CD4-positive, alpha-beta T cell treated with Interleukin-10 for 1 hour (primary cell): ENCODE results near the gene TTLL10.
A peak's percentile ranks its signal among the peaks of the same experiment; 100 is the strongest.

Experiments used
- DNase-seq: peaks from one replicate; pipeline ENCODE4 v3.0.0-alpha.2; 2020

The TTLL10 gene

DNA sequence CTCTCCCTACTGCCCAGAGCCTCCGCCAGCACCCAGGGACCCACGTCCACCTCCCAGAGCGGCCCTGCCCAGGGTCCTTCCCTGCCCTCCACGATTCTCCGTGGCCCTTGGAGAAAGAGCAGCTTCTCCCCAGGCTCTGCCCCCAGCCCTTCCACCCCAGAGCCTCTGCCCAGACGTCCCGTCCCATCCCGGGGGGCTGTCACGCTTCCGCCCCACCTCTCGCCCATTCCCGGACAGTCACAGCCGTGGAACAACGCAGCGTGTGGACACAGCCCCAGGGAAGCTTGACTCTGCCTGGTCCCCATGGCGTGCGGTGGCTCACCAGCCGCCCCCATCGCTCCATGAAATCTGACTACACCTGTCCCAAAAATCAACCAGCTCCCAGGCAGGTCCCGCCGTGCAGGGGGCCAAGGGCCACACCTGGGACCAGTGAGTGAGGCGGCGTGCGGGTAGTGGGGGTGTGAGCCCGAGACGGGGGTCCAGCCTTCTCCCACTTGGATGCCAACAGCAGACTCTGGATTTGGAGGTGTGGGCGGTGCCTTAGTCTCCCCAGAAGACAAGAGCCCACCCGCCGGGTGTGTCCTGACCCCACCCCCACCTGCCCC is 12.5 kb upstream of the TTLL10 start:
- no peak for DNase-seq

- no peak for DNase-seq
Observed at GRCh38 chr1:1161683-1162079, 12.0 kb upstream of the TTLL10 start.

DNA sequence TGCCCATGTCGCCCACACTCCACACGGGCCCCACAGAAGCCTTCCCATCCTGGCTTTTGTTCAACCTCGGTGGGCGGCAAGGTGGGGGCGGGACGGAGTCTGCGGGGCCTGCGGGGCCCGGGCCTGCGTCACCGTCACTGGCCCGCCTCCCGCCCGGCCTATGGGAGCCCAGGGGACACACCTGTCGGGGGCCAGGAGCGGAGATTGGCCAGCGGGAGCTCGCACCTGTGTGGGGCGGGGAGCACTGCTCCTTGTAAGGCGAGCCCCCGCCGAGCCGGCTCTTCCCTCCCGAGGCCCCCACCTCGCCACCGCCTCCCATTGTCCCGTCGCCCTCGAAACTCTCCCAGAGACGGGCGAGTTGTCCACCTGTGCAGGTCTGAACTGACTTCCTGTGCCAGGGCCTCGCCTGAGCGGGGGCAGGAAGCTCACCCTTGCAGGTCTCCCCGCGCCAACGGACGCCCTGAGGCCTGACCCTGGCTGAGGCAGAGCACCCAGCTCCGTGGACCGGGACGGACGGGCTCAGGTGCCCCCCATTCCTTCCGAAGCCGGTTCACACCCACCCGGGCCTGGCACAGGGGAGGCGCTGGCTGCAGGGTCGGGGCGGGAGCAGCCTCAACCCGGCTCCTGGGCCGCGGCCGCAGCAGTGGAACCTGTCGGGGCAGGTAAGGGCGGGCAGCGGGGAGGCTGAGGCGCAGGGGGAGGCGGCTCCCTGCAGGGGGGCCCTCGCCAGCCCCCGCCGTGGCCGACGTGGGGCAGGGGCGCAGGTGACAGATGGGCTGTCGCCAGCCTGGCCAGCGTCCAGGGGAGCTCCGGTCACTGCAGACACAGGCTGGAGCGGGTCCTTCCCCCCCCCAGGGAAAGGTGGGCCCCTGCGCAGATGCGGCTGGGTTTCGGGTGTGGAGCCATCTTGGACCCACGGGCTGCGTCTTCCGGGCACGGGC is 10.8 kb upstream of the TTLL10 start:
- no peak for DNase-seq

DNA sequence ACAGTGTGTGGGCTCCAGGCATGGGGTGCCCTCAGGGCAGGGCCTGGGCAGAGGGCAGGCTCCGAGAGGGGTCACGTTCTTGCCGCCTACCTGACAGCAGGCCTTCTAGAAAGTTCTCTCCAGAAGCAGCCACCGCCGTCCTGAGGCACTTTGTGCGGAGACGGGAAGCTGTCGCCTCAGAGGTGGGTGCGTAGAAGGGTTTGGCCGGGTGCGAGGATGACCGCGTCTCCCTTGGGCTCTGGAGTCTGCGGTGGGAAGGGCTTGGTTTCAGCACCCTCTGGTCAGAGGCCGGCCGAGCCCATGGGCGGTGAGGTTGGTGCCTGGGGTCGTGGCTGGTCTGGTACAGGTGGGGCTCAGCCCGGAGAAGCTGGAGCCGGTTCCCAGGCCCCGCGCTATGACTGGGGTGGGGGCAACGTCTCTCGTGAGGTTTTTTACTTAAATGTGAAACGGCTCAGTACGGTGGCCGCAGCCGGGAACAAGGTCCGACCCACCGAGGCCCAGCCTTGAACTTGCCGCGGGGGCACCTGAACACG is 10.1 kb upstream of the TTLL10 start:
- DNase-seq = no peak

GRCh38 chr1:1164361-1164700 is 9.3 kb upstream of the TTLL10 start:
- DNase-seq = no peak

- DNase-seq = no peak
Observed at GRCh38 chr1:1164701-1165451, 8.8 kb upstream of the TTLL10 start.

DNA sequence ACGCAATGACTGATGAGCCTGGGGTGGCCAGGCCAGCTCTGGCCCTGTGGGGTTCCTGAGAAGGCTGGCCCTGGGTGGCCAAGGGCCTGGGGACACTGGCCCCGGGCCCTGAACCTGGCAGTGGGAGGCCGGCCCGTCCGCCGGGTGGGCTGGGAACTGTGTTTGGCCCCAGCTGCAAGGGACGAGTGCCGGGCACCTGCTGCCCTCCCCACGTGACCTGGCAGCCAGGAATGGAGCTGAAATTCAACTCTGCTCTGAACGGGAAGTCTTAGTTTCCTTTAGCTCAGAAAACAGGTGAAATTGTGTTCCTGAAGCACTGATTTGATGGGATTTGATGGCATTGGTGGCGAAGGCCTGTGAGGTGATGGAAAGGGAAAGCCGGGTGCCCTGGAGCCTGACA is 8.2 kb upstream of the TTLL10 start:
- DNase-seq = no peak

GRCh38 chr1:1165900-1166421 is 7.7 kb upstream of the TTLL10 start:
- no peak for DNase-seq

GRCh38 chr1:1166642-1167397 is 6.9 kb upstream of the TTLL10 start:
- DNase-seq = no peak

DNA sequence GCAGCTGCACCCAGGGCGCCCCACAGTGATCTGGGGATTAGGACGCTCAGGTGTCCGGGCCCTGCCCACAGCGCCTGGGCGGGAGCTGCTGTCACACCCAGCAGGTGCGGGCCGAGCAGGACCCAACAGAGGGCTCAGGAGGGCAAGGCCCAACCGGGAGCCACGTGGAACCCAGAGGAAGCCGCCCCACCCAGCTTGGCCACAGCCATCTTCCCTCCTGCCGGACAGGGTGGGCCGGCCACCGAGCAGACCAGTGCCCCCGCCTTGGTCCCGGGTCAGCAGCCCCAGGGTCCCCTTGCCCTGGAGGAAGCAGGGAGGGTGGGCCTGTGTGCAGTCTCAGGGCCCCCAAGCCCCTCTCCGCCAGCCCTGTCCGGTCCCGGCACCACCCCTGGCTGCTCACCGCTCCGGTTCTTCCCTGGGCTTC is 6.3 kb upstream of the TTLL10 start:
- no peak for DNase-seq

DNA sequence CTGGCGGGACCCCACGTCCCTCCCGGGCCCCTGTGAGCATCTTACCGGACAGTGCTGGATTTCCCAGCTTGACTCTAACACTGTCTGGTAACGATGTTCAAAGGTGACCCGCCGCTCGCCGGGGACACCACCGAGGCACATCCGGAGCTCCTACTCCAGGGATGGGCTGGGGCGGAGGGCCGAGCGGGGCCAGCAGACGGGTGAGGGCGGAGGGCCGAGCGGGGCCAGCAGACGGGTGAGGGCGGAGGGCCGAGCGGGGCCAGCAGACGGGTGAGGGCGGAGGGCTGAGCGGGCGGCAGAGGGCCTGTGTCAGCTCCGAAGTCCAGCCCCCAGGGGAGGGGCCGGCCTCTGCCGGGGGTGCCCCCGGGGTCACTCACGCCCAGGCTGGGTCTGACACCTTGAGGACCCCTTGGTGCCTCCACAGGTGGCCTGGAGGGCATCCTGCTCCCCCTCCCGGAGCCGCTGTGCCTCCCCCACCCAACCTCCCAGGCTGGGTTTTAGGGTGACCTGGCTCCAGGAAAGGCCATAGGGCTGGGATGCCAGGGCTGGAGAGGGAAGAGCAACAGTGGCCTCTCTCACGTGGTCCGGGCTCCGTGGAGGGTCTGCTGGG is 5.7 kb upstream of the TTLL10 start:
- DNase-seq = no peak

DNA sequence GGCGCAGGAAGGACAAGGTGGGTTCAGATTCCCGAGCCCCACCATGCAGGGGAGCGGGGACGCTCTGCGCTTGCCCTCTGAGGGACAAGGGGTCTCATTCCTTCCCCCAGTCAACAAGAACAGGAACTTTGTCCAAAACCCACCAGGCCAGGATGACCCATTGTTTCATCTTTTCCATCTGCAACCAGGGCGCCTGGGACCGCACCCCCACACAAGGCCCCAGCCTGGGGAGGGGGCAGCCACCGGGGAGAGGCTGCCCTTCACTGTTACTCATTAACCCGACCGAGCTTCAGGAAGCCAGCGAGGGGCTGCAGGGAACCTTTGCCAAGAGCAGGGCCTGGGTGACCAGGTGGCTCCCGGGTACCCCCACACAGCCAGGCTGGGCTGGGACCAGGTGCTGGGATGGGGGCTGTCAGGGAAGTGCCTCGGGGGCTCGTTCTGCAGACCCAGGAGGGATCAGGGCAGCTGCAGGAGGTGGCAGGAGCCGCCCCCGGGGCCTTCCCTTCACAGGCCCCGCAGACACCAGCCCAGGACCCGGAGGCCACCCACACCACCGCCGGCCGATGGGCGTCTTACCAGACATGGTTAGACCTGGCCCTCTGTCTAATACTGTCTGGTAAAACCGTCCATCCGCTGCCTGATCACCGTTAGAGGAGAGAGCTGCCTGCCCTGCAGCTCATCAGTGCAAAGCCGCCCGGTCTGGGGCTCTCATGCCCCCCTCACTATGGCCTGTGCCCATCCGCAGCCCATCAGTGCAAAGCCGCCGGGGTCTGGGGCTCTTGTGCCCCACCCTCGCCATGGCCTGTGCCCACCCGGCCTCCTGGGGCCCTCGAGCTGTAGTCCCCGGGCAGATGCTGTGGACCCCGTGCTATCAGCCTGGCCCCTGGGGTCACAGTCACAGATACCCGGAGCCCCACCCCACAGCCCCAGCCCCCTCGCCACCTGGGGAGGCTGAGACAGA is 4.9 kb upstream of the TTLL10 start:
- no peak for DNase-seq

DNA sequence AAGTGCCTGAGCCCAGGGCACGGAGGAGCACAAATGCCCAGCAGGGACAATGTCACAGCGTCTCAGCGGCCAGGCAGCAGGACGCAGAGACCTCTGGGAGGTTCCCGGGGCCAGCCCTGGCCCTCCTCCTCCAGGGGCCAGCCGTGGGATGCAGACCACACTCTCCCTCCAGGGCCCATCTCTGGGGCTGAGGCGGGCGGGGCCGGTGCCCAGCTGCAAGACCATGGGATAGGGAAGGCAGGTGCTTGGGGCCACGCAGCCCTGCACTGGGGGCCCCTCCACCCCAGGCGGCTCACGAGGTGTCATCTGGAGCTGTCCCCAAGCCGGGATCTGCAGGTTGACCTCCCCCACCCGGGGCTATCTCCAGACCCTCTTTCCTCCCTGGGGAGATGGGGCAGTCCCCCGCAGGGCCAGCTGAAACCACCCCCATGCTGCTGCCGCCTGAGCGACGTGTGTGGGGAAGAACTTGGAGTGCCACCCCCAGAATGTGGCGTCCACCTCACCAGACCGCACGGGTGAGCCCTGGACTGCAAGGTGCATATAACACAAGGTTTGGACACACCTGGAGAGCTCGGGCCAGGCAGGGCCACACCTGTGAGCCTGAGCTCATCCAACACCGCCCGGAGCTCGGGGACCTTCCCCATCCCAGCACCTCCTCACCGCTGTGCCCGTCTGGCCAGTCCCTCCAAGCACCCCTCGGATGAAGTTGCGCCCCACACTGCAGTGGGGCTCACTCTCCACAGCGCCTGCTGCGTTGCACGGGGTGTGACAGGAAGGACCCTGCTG is 4.1 kb upstream of the TTLL10 start:
- DNase-seq = no peak

DNA sequence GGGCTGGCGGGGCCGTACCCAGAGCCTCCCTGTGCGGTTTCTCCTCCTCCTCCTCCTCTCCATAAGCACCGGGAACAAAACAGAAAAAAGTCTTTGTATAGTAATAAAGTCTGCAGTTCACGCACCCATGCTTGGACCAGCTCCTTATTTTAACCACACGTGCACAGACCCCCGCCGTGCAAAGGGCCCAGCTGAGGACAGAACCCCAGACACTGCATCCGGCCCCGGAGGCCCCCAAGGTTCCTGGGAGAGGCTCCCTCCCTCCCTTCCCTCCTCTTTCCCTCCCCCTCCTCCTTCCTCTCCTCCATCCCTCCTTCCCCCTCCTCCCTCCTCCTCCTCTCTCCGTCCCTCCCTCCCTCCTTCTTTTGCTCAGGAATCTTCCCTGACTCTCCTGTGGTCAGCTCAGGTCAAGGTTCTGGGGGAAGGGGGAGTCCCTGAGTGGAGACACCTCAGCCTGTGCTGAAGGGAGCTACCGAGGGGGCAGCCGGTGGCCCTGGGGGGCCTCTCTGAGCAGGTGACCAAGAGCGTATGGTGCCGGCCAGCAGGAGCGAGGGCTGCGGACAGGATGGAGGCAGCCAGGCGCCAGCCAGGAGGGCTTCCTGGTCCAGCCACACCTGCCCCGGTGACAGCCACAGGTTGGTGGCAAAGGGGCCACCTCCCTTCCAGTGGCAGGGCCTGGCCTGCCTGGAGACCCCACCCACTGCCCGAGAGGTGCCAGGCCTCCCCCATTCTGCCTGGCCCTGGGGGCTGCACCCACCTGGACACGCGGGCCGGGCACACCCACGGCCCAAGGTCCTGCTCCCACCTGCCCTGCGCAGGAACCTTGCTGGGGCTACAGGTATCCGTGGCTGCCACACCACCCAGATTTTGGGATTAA is 3.2 kb upstream of the TTLL10 start:
- no peak for DNase-seq

DNA sequence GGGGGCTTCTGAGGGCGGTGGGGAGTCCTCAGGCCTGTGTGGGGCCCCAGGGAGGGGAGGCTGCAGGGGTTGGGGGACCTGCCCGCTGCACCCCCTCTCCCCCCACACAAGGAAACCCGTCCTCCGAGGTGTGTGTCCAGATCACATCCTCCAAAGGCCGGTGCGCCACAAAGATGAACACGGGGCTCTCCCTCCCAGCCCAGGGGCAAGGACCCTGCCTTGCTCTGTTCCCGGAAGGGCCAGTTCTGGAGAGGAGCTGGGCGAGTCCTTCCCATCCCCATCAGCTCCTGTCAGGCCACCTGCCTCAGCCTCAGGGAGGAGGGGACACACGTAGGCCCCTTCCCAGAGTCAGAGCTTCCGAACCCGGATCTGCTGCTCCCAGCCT is 2.5 kb upstream of the TTLL10 start:
- DNase-seq = no peak

DNA sequence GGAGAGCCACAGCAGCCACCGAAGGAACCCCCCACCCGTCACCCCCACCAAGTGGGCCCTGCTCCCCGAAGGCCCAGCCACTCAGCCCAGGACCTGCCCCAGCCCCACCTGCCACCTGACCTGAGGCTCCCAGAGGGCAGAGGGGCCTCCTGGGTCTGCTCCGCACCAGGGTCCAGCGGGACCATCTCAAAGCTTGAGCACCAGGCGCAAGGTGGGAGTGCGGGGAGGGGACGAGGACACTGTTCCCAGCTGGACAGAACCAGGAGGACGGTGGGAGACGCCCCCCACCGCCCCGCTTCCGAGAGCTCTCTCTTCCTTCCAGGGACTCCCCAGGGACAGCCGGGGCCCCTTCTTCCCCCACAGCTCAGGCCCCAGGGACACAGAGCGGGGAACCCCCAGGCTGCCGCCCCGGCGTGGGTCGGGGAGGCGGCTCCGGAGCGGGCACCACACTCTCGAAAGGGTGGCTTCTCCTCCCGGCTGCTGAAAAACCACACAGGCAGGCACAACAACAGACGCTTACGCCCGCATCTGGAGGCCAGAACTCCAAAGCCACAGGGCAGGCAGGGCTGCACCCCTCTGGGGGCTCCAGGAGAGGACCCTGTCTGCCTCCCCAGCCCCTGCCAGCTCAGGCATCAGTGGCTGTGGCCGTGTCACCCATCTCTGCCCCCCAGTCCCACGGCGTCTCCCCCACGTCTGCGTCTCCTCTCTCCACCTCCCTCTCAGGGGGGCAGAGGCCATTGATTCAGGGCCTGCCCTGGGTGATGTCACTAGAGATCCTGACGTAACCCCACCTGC is 1.9 kb upstream of the TTLL10 start:
- peak; percentile 50 for DNase-seq

GRCh38 chr1:1173061-1173792 is 453 bp upstream of the TTLL10 start:
- DNase-seq = no peak
